ENCODE results near the gene ATP1A1.

ATP1A1 gene

GRCh38 chr1:116372651-116373430, at the start of gene ATP1A1:
ATP1A1 (plus strand) TSS chr1:116373244; CDS start chr1:116373512, 268 bp downstream.
- DNase-seq (ENCODE audit: low spot score): peak; percentile 98

GRCh38 chr1:116323491-116323890, 49.6 kb upstream of the ATP1A1 start:
- DNase-seq (ENCODE audit: low spot score): no peak

- DNase-seq (ENCODE audit: low spot score): no peak
These were observed 48.6 kb upstream of the ATP1A1 start for GRCh38 chr1:116324411-116324810.

- no peak for DNase-seq (ENCODE audit: low spot score)
These were observed 47.9 kb upstream of the ATP1A1 start for GRCh38 chr1:116325104-116325503.

- DNase-seq (ENCODE audit: low spot score): no peak
These were observed 47.1 kb upstream of the ATP1A1 start for GRCh38 chr1:116325922-116326321.

GRCh38 chr1:116326486-116326885, 46.6 kb upstream of the ATP1A1 start:
- no peak for DNase-seq (ENCODE audit: low spot score)

- DNase-seq (ENCODE audit: low spot score): no peak
These were observed 44.4 kb upstream of the ATP1A1 start for GRCh38 chr1:116328671-116329070.

- DNase-seq (ENCODE audit: low spot score): no peak
These were observed 43.3 kb upstream of the ATP1A1 start for GRCh38 chr1:116329524-116330341.

- no peak for DNase-seq (ENCODE audit: low spot score)
These were observed 42.7 kb upstream of the ATP1A1 start for GRCh38 chr1:116330342-116330652.

GRCh38 chr1:116330846-116331245, 42.2 kb upstream of the ATP1A1 start:
- DNase-seq (ENCODE audit: low spot score): no peak

- no peak for DNase-seq (ENCODE audit: low spot score)
These were observed 41.5 kb upstream of the ATP1A1 start for GRCh38 chr1:116331523-116331922.

GRCh38 chr1:116332451-116332850, 40.6 kb upstream of the ATP1A1 start:
- DNase-seq (ENCODE audit: low spot score): no peak

- no peak for DNase-seq (ENCODE audit: low spot score)
These were observed 39.7 kb upstream of the ATP1A1 start for GRCh38 chr1:116333171-116334014.

GRCh38 chr1:116334015-116334547, 39.0 kb upstream of the ATP1A1 start:
- DNase-seq (ENCODE audit: low spot score): no peak

- no peak for DNase-seq (ENCODE audit: low spot score)
These were observed 38.0 kb upstream of the ATP1A1 start for GRCh38 chr1:116334868-116335635.

- DNase-seq (ENCODE audit: low spot score): no peak
These were observed 37.0 kb upstream of the ATP1A1 start for GRCh38 chr1:116335850-116336624.

GRCh38 chr1:116337398-116337797, 35.6 kb upstream of the ATP1A1 start:
- no peak for DNase-seq (ENCODE audit: low spot score)

- DNase-seq (ENCODE audit: low spot score): no peak
These were observed 34.6 kb upstream of the ATP1A1 start for GRCh38 chr1:116338400-116338799.

- DNase-seq (ENCODE audit: low spot score): no peak
These were observed 32.4 kb upstream of the ATP1A1 start for GRCh38 chr1:116340506-116341231.

GRCh38 chr1:116343019-116343418, 30.0 kb upstream of the ATP1A1 start:
- no peak for DNase-seq (ENCODE audit: low spot score)
